ENCODE measurements around the gene UGDH. TPM values are rescaled to one million over a fixed set of nuclear protein-coding genes. Genes with fewer than 3 reads are reported as not detected.

The UGDH gene
- total and polyA plus RNA-seq, 8 donors, result 14.6 to 161 (median 33.2) TPM

GRCh38 chr4:39563346-39563847, 36.2 kb upstream of the UGDH start:
- TF ChIP-seq POLR2A (IDR thresholded peaks at IDR 0.05), result no peak
- TF ChIP-seq POLR2AphosphoS5 (IDR thresholded peaks at IDR 0.05), result no peak
- no peak for TF ChIP-seq CTCF (IDR thresholded peaks at IDR 0.05)
- no peak for TF ChIP-seq EP300 (IDR thresholded peaks at IDR 0.05)
- 76 to 89% (median 83%) methylated on average over 6 of the region's 6 CpGs for WGBS, 5 donors
- intact Hi-C loops (cut with DNase I; ENCODE audit: low total_unique reads), result no loop called here

GRCh38 chr4:39562792-39563191, 35.6 kb upstream of the UGDH start:
- 93 to 98% (median 96%) methylated on average over 5 of the region's 5 CpGs for WGBS, 5 donors
- DNase-seq, result no peak
- intact Hi-C loops (cut with DNase I; ENCODE audit: low total_unique reads), result no loop called here
- H3K9me3 ChIP-seq, result no peaks in the 10 kb centered on the region
- no peaks in the 10 kb centered on the region for H3K27me3 ChIP-seq
- H3K36me3 ChIP-seq, result peaks cover 0 to 39% (median 27%) of the 10 kb centered on the region in 4 donors
- H3K27ac ChIP-seq, result peak overlapping the region in 1 of 5 donors; percentile 34
- TF ChIP-seq POLR2AphosphoS5 (IDR thresholded peaks at IDR 0.05) (no peak), CTCF (IDR thresholded peaks at IDR 0.05) (no peak), POLR2A (IDR thresholded peaks at IDR 0.05) (no peak), EP300 (IDR thresholded peaks at IDR 0.05) (no peak)
- no peak overlapping the region for H3K4me3 ChIP-seq
- peaks cover 19 to 34% (median 24%) of the 10 kb centered on the region in 4 donors for H3K4me1 ChIP-seq

More at GRCh38 chr4:39563346-39563847, 36.2 kb upstream of the UGDH start:
- no peaks in the 10 kb centered on the region for H3K9me3 ChIP-seq
- H3K27ac ChIP-seq, result peak overlapping the region in 1 of 5 donors; percentile 34
- H3K4me1 ChIP-seq, result peaks cover 18 to 30% (median 21%) of the 10 kb centered on the region in 4 donors
- H3K27me3 ChIP-seq, result no peaks in the 10 kb centered on the region
- DNase-seq, result no peak
- H3K36me3 ChIP-seq, result peaks cover 0 to 39% (median 27%) of the 10 kb centered on the region in 4 donors
- no peak overlapping the region for H3K4me3 ChIP-seq

- DNase-seq, result peak in 1 of 2 donors; percentile 47
- TF ChIP-seq EP300 (IDR thresholded peaks at IDR 0.05) (no peak), POLR2AphosphoS5 (IDR thresholded peaks at IDR 0.05) (no peak), CTCF (IDR thresholded peaks at IDR 0.05) (no peak), POLR2A (IDR thresholded peaks at IDR 0.05) (no peak)
- Histone ChIP-seq H3K27me3 (no peaks in the 10 kb centered on the region), H3K4me1 (peaks cover 19 to 39% (median 32%) of the 10 kb centered on the region in 4 donors), H3K36me3 (peaks cover 0 to 34% (median 24%) of the 10 kb centered on the region in 4 donors), H3K9me3 (no peaks in the 10 kb centered on the region), H3K4me3 (no peak overlapping the region), H3K27ac (peak overlapping the region; percentile 68 to 79 (median 74))
- WGBS, 5 donors, result 29 to 55% (median 49%) methylated on average over 9 of the region's 9 CpGs
- intact Hi-C loops (cut with DNase I; ENCODE audit: low total_unique reads), result no loop called here
These were observed 32.4 kb upstream of the UGDH start for GRCh38 chr4:39559626-39560025.

GRCh38 chr4:39555472-39555871, 28.2 kb upstream of the UGDH start:
- Histone ChIP-seq H3K27ac (no peak overlapping the region), H3K9me3 (no peaks in the 10 kb centered on the region), H3K27me3 (no peaks in the 10 kb centered on the region), H3K36me3 (peaks cover 6 to 58% (median 53%) of the 10 kb centered on the region in 4 donors), H3K4me1 (peaks cover 19 to 35% (median 29%) of the 10 kb centered on the region in 4 donors), H3K4me3 (no peak overlapping the region)
- no peak for DNase-seq
- intact Hi-C loops (cut with DNase I; ENCODE audit: low total_unique reads), result no loop called here
- no peak for TF ChIP-seq CTCF (IDR thresholded peaks at IDR 0.05)
- TF ChIP-seq POLR2AphosphoS5 (IDR thresholded peaks at IDR 0.05), result no peak
- no peak for TF ChIP-seq EP300 (IDR thresholded peaks at IDR 0.05)
- no peak for TF ChIP-seq POLR2A (IDR thresholded peaks at IDR 0.05)
- 93 to 100% (median 98%) methylated on average over 3 of the region's 3 CpGs for WGBS, 5 donors
